Lung (tissue), 12 donors: ENCODE data around the gene DMBX1. TPM values are rescaled to one million over a fixed set of nuclear protein-coding genes. Genes with fewer than 3 reads are reported as not detected.
A peak's percentile ranks its signal among the peaks of the same experiment; 100 is the strongest.

Experiments
- ATAC-seq: fragments of 200-7000 bp; cut with Tn5 transposase; one replicate; pipeline ENCODE4 v1.9.1; 2020; ENCODE audit warnings: moderate number of reproducible peaks; ENCODE audit not compliant: insufficient read depth, low FRiP score
- DNase-seq, 3 donors: peaks; one replicate each; pipeline ENCODE4 v3.0.0-alpha.2; 2013 to 2017
- H3K27ac ChIP-seq, 2 donors: one replicate each; pipeline ENCODE4 v1.5.1; 2013; ENCODE audit warnings: mild to moderate bottlenecking in 2 of 2, moderate library complexity in 2 of 2, control low read depth in 1 of 2, inconsistent platforms in 1 of 2, low read depth in 1 of 2, low read length in 1 of 2
- H3K27me3 ChIP-seq, 3 donors: one replicate each; pipeline ENCODE4 v1.5.1; 2013; ENCODE audit warnings: low read length in 2 of 3; ENCODE audit not compliant: control insufficient read depth in 3 of 3, insufficient read depth in 3 of 3
- H3K36me3 ChIP-seq, 4 donors: one replicate each; pipeline ENCODE4 v1.5.1; 2013; ENCODE audit warnings: low read length in 4 of 4, mild to moderate bottlenecking in 1 of 4, moderate library complexity in 1 of 4; ENCODE audit not compliant: control insufficient read depth in 4 of 4, insufficient read depth in 4 of 4
- H3K4me1 ChIP-seq, 5 donors: one replicate each; pipeline ENCODE4 v1.5.1; 2013; ENCODE audit warnings: low read length in 5 of 5, mild to moderate bottlenecking in 2 of 5, moderate library complexity in 1 of 5; ENCODE audit not compliant: control insufficient read depth in 5 of 5, insufficient read depth in 5 of 5
- H3K4me3 ChIP-seq: one replicate; pipeline ENCODE4 v1.5.1; 2013; ENCODE audit warnings: mild to moderate bottlenecking, control low read depth, moderate library complexity
- H3K9ac ChIP-seq, 2 donors: one replicate each; pipeline ENCODE4 v1.5.1; 2013; ENCODE audit warnings: low read length in 2 of 2, control low read depth in 1 of 2; ENCODE audit not compliant: insufficient read depth in 1 of 2
- H3K9me3 ChIP-seq, 4 donors: one replicate each; pipeline ENCODE4 v1.5.1; 2013; ENCODE audit warnings: low read length in 3 of 4, mild to moderate bottlenecking in 1 of 4, moderate library complexity in 1 of 4; ENCODE audit not compliant: control insufficient read depth in 4 of 4, insufficient read depth in 3 of 4
- WGBS, 2 donors: extraction: QIAGEN DNeasy Blood & Tissue Kit; methylation state at CpG; one replicate each; pipeline ENCODE4 v1.1.7; 2013; 5-methylcytosine and 5-hydroxymethylcytosine counted together
- polyA plus RNA-seq, 2 donors: library from polyadenylated mRNA; stranded (reverse); fragments of 200-250 nt; gene quantifications; one replicate each; pipeline ENCODE4 v1.2.1, GENCODE V29; 2013
- total RNA-seq, 2 donors: library from RNA; depleted of rRNA in 1 of 2; stranded (reverse); fragments of >200 nt in 1 of 2; gene quantifications; one replicate each; pipeline ENCODE4 v1.2.1, GENCODE V29; 2014 to 2021
- TF ChIP-seq, protein P1 (sequence below): IDR thresholded peaks from 2 replicates; pipeline ENCODE4 v1.5.1; 2012; ENCODE audit warnings: mild to moderate bottlenecking; ENCODE audit errors: control extremely low read depth, extremely low read depth
- donor health status: control.
- donor health status: control.
- donor health status: Bipolar disorder and iron deficiency.
- donor health status: healthy.
- donor health status: DM: yes; HTN: yes; CAD: no.

Gene DMBX1
- total and polyA plus RNA-seq, 4 donors: 0.01 to 0.09 TPM; not detected in 2

DNA sequence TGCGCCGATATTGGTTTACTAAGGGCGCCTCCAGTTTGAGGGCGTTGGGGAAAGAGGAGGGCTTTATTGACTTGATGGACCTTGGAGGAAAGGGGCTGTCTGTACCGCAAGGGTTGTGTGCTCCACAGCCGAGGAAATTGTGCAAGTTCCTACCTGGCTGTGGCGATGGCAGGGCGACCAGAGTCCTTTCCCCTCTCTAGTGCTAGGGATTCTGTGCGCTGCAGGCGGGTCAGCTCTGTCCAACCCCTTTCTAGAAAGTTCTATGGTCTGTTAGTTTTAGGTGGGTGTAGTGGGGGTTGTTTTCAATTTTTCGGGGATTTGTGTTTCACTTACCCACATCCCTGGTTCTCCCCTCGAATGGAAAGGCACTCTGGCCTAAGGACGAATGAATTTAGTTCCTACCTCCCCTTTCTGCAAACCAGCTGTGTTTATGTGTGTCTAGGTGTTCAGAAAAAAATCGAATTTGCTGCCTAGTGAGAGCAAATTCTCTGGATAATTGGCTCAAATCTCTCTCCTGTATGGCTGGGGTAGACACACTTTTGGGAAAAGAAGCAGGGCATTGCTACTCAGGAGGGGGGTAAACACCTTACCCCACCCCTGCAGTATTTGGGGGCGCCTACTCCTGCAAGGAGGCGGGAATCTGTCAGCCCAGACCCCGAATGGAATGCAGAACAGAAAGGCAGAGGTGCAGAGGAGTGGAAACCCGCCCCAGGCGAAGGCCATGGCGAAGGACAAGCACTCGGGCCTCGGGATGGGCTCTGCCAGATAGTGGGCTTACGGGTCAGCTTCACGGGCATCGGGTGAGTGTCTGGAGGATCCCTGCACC is 2.0 kb downstream of the DMBX1 start:
- no peaks in the 10 kb centered on the region for H3K36me3 ChIP-seq
- H3K4me1 ChIP-seq: peaks cover 0 to 9% (median 0%) of the 10 kb centered on the region in 5 donors
- H3K9me3 ChIP-seq: peaks cover 0 to 3% (median 0%) of the 10 kb centered on the region in 4 donors
- H3K9ac ChIP-seq: no peak overlapping the region
- H3K27ac ChIP-seq: no peak overlapping the region
- peaks cover 11 to 97% (median 83%) of the 10 kb centered on the region in 3 donors for H3K27me3 ChIP-seq
- DNase-seq (peak in 1 of 3 donors; percentile 20), ATAC-seq (no peak)
- H3K4me3 ChIP-seq: no peak overlapping the region
- TF ChIP-seq, protein P1, sequence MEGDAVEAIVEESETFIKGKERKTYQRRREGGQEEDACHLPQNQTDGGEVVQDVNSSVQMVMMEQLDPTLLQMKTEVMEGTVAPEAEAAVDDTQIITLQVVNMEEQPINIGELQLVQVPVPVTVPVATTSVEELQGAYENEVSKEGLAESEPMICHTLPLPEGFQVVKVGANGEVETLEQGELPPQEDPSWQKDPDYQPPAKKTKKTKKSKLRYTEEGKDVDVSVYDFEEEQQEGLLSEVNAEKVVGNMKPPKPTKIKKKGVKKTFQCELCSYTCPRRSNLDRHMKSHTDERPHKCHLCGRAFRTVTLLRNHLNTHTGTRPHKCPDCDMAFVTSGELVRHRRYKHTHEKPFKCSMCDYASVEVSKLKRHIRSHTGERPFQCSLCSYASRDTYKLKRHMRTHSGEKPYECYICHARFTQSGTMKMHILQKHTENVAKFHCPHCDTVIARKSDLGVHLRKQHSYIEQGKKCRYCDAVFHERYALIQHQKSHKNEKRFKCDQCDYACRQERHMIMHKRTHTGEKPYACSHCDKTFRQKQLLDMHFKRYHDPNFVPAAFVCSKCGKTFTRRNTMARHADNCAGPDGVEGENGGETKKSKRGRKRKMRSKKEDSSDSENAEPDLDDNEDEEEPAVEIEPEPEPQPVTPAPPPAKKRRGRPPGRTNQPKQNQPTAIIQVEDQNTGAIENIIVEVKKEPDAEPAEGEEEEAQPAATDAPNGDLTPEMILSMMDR: no peak
- 9 to 16% methylated on average over 25 of the region's 25 CpGs for WGBS, 2 donors

DNA sequence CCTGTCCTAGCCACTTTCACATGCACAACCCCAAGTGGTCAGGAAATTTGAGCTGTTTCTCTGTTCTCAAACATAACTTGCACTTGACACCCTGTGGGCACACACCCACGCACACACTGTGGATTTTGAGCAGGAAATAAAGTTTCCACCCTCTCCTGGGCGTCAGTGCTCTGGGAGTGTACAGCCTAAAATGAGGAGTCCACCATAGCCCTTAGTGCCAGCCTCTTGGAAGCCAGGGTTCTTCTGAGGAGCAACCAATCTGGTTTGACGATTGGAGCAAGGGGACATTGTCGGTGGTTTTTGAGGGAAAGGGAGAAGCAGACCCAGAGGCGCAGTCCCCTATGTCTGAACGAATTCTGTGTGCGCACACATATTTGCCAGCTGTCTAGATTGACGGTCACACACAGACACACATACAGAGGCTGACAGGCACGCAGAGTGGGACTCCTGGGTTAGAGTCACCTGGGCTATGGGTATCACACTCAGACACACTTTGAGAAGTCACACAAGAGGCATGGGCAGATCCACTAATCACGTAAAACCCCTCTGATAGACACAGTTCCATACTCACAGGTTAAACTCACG is 2.7 kb downstream of the DMBX1 start:
- H3K9ac ChIP-seq: no peak overlapping the region
- H3K36me3 ChIP-seq: no peaks in the 10 kb centered on the region
- ATAC-seq (no peak), DNase-seq (no peak)
- no peak overlapping the region for H3K4me3 ChIP-seq
- no peak overlapping the region for H3K27ac ChIP-seq
- TF ChIP-seq, protein P1: no peak
- H3K4me1 ChIP-seq: peaks cover 0 to 9% (median 0%) of the 10 kb centered on the region in 5 donors
- 15 to 20% methylated on average over 11 of the region's 11 CpGs for WGBS, 2 donors
- H3K9me3 ChIP-seq: peaks cover 0 to 3% (median 0%) of the 10 kb centered on the region in 4 donors
- H3K27me3 ChIP-seq: peaks cover 11 to 96% (median 76%) of the 10 kb centered on the region in 3 donors

DNA sequence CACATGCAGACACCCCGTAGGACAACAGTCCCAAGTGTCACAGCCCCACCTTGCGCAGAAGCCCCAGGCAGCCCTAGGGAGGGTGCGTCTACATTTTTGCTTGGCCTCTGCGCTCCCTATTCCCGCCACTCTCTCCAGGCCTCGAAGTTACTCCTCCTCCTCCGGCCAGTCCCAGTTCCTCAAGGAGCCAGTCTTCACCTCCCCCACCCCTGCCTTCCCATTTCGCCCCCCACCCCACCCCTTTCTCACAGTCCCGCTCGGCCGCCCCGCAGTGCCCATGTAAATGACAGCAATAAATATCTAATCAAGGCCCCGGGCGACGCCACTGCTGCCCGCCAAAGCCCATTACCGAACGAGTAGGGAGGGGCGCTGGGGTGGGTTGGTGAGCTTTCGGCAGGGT is 3.2 kb downstream of the DMBX1 start:
- Histone ChIP-seq H3K36me3 (no peaks in the 10 kb centered on the region), H3K9me3 (peaks cover 0 to 3% (median 0%) of the 10 kb centered on the region in 4 donors), H3K27ac (no peak overlapping the region), H3K9ac (no peak overlapping the region), H3K27me3 (peaks cover 10 to 91% (median 70%) of the 10 kb centered on the region in 3 donors), H3K4me1 (peaks cover 0 to 9% (median 0%) of the 10 kb centered on the region in 5 donors), H3K4me3 (no peak overlapping the region)
- no peak for DNase-seq
- TF ChIP-seq, protein P1: no peak
- ATAC-seq: no peak
- WGBS, 2 donors: 9 to 17% methylated on average over 20 of the region's 20 CpGs
